Right cardiac atrium (tissue), 5 donors: ENCODE data around the gene FOXN4. TPM values are rescaled to one million over a fixed set of nuclear protein-coding genes. Genes with fewer than 3 reads are reported as not detected.

Source experiments
- ATAC-seq, 2 donors: fragments of 200-7000 bp; cut with Tn5 transposase; one replicate each; pipeline versions ENCODE4 v1.8.0 to v1.9.1; 2020; ENCODE audit warnings: moderate library complexity in 2 of 2, mild to moderate bottlenecking in 1 of 2
- DNase-seq, 3 donors: peaks; one replicate each; pipeline ENCODE4 v3.0.0-alpha.2; 2020
- H3K27ac ChIP-seq: one replicate; pipeline ENCODE4 v1.5.1; 2013; ENCODE audit warnings: mild to moderate bottlenecking, low read length, control low read depth, moderate library complexity
- H3K27me3 ChIP-seq: one replicate; pipeline ENCODE4 v1.6.1; 2013; ENCODE audit not compliant: control insufficient read depth, insufficient read depth
- H3K4me1 ChIP-seq: one replicate; pipeline ENCODE4 v1.6.1; 2013; ENCODE audit warnings: low read length; ENCODE audit not compliant: control insufficient read depth, insufficient read depth
- H3K4me3 ChIP-seq: one replicate; pipeline ENCODE4 v1.5.1; 2013; ENCODE audit warnings: low read length, control low read depth
- H3K9me3 ChIP-seq: one replicate; pipeline ENCODE4 v1.6.1; 2013; ENCODE audit warnings: low read length; ENCODE audit not compliant: control insufficient read depth
- WGBS: extraction: QIAGEN DNeasy Blood & Tissue Kit; methylation state at CpG from one replicate; pipeline ENCODE4 v1.1.7; 2013; 5-methylcytosine and 5-hydroxymethylcytosine counted together
- intact Hi-C, 4 donors: fragments of 100-400 bp; cut with DNase I; formaldehyde crosslinking; loops; one replicate each; pipeline versions ENCODE4 v1.11.0 to v1.14.0; 2022 to 2023
- polyA plus RNA-seq: library from polyadenylated mRNA; stranded (reverse); fragments of 200-250 nt; gene quantifications from one replicate; pipeline ENCODE4 v1.2.3, GENCODE V29; 2013
- total RNA-seq, 4 donors: library from RNA; stranded (reverse); fragmentation: NEBNext Ultra II Directional; extraction: Animal tissue kit (Norgen Biotek cat#: 25700); gene quantifications; one replicate each; pipeline ENCODE4 v1.2.1, GENCODE V29; 2021
- donor health status: healthy with polysubstance abuse.
- donor health status: DM: no; HTN: yes; CAD: no.
- donor health status: DM: no; HTN: no; CAD: no.
- donor health status: DM: no; HTN: yes; CAD: no; lungs with severe emphysema.
- donor health status: DM: yes; HTN: yes; CAD: no.

The FOXN4 gene
- total and polyA plus RNA-seq, 5 donors: not detected

GRCh38 chr12:109304485-109304884, 4.6 kb downstream of the FOXN4 start:
- DNase-seq (no peak), ATAC-seq (no peak)
- H3K4me1 ChIP-seq: no peaks in the 10 kb centered on the region
- 35% methylated on average over 8 of the region's 8 CpGs for WGBS
- no peaks in the 10 kb centered on the region for H3K9me3 ChIP-seq
- no peak overlapping the region for H3K4me3 ChIP-seq
- intact Hi-C loops: no loop called here
- H3K27ac ChIP-seq: no peak overlapping the region
- no peaks in the 10 kb centered on the region for H3K27me3 ChIP-seq

GRCh38 chr12:109302770-109303169, 6.3 kb downstream of the FOXN4 start:
- ATAC-seq (no peak), DNase-seq (no peak)
- H3K27ac ChIP-seq: no peak overlapping the region
- intact Hi-C loops: no loop called here
- no peaks in the 10 kb centered on the region for H3K27me3 ChIP-seq
- H3K9me3 ChIP-seq: no peaks in the 10 kb centered on the region
- no peak overlapping the region for H3K4me3 ChIP-seq
- H3K4me1 ChIP-seq: no peaks in the 10 kb centered on the region
- WGBS: 87% methylated on average over 5 of the region's 5 CpGs

GRCh38 chr12:109302358-109302757, 6.7 kb downstream of the FOXN4 start:
- DNase-seq (no peak), ATAC-seq (no peak)
- H3K4me3 ChIP-seq: no peak overlapping the region
- no peaks in the 10 kb centered on the region for H3K4me1 ChIP-seq
- 79% methylated on average over 2 of the region's 2 CpGs for WGBS
- no peak overlapping the region for H3K27ac ChIP-seq
- no peaks in the 10 kb centered on the region for H3K9me3 ChIP-seq
- intact Hi-C loops: no loop called here
- no peaks in the 10 kb centered on the region for H3K27me3 ChIP-seq

- 77% methylated on average over 3 of the region's 3 CpGs for WGBS
- Histone ChIP-seq H3K9me3 (no peaks in the 10 kb centered on the region), H3K4me3 (no peak overlapping the region), H3K27ac (no peak overlapping the region), H3K4me1 (no peaks in the 10 kb centered on the region), H3K27me3 (no peaks in the 10 kb centered on the region)
- ATAC-seq (no peak), DNase-seq (no peak)
- intact Hi-C loops: no loop called here
Measured at GRCh38 chr12:109301643-109302168, 7.4 kb downstream of the FOXN4 start.

- 88% methylated on average over 7 of the region's 7 CpGs for WGBS
- Histone ChIP-seq H3K4me3 (no peak overlapping the region), H3K27ac (no peak overlapping the region), H3K9me3 (no peaks in the 10 kb centered on the region), H3K27me3 (no peaks in the 10 kb centered on the region), H3K4me1 (no peaks in the 10 kb centered on the region)
- ATAC-seq (no peak), DNase-seq (no peak)
- intact Hi-C loops: no loop called here
Measured at GRCh38 chr12:109299849-109300248, 9.2 kb downstream of the FOXN4 start.

GRCh38 chr12:109296431-109296830, 12.7 kb downstream of the FOXN4 start:
- Histone ChIP-seq H3K4me1 (no peaks in the 10 kb centered on the region), H3K4me3 (no peak overlapping the region), H3K27me3 (no peaks in the 10 kb centered on the region), H3K27ac (no peak overlapping the region), H3K9me3 (no peaks in the 10 kb centered on the region)
- intact Hi-C loops: no loop called here
- DNase-seq (no peak), ATAC-seq (no peak)
- 81% methylated on average over 3 of the region's 3 CpGs for WGBS

GRCh38 chr12:109295764-109296425, 13.2 kb downstream of the FOXN4 start:
- DNase-seq: no peak
- no peaks in the 10 kb centered on the region for H3K4me1 ChIP-seq
- no peaks in the 10 kb centered on the region for H3K27me3 ChIP-seq
- ATAC-seq: no peak
- no peaks in the 10 kb centered on the region for H3K9me3 ChIP-seq
- no peak overlapping the region for H3K4me3 ChIP-seq
- intact Hi-C loops: no loop called here
- no peak overlapping the region for H3K27ac ChIP-seq
- WGBS: 79% methylated on average over 13 of the region's 13 CpGs

GRCh38 chr12:109294286-109294796, 14.7 kb downstream of the FOXN4 start:
- ATAC-seq (no peak), DNase-seq (no peak)
- intact Hi-C loops: no loop called here
- Histone ChIP-seq H3K4me1 (no peaks in the 10 kb centered on the region), H3K27me3 (no peaks in the 10 kb centered on the region), H3K4me3 (no peak overlapping the region), H3K9me3 (no peaks in the 10 kb centered on the region), H3K27ac (no peak overlapping the region)
- WGBS: 82% methylated on average over 5 of the region's 5 CpGs

GRCh38 chr12:109293106-109293505, 16.0 kb downstream of the FOXN4 start:
- intact Hi-C loops: no loop called here
- H3K27me3 ChIP-seq: no peaks in the 10 kb centered on the region
- ATAC-seq: no peak
- no peak for DNase-seq
- WGBS: 77% methylated on average over 3 of the region's 3 CpGs
- H3K9me3 ChIP-seq: no peaks in the 10 kb centered on the region
- H3K4me1 ChIP-seq: no peaks in the 10 kb centered on the region
- H3K4me3 ChIP-seq: no peak overlapping the region
- H3K27ac ChIP-seq: no peak overlapping the region

- H3K9me3 ChIP-seq: no peaks in the 10 kb centered on the region
- H3K4me3 ChIP-seq: no peak overlapping the region
- no peaks in the 10 kb centered on the region for H3K27me3 ChIP-seq
- ATAC-seq (no peak), DNase-seq (no peak)
- no peaks in the 10 kb centered on the region for H3K4me1 ChIP-seq
- 79% methylated on average over 5 of the region's 5 CpGs for WGBS
- no peak overlapping the region for H3K27ac ChIP-seq
- intact Hi-C loops: no loop called here
Measured at GRCh38 chr12:109292342-109292711, 16.8 kb downstream of the FOXN4 start.

- H3K4me1 ChIP-seq: no peaks in the 10 kb centered on the region
- H3K4me3 ChIP-seq: peak overlapping the region; percentile 21
- H3K9me3 ChIP-seq: no peaks in the 10 kb centered on the region
- 16% methylated on average over 31 of the region's 31 CpGs for WGBS
- H3K27ac ChIP-seq: no peak overlapping the region
- peak; percentile 85 to 88 for ATAC-seq
- H3K27me3 ChIP-seq: no peaks in the 10 kb centered on the region
- intact Hi-C loops: no loop called here
- DNase-seq: peak; percentile 67 to 89 (median 87)
Measured at GRCh38 chr12:109291521-109292341, 17.4 kb downstream of the FOXN4 start.
